Tibial nerve (tissue), 3 donors: ENCODE data around the gene CNKSR2.

Source experiments
- CTCF ChIP-seq, 5 experiments: fragments of 200-600 bp in 3 of 5; fragments of 450-650 bp in 2 of 5; sonication (generic) in 3 of 5; IDR thresholded peaks; one replicate each; pipeline ENCODE4 v1.5.1; 2016 to 2019; ENCODE audit warnings: antibody characterized with exemption in 5 of 5, mild to moderate bottlenecking in 3 of 5, moderate library complexity in 2 of 5
- POLR2A ChIP-seq, 2 donors: fragments of 450-650 bp; IDR thresholded peaks; one replicate each; pipeline ENCODE4 v1.6.1; 2017; ENCODE audit warnings: antibody characterized with exemption in 2 of 2, mild to moderate bottlenecking in 2 of 2, moderate library complexity in 2 of 2

GRCh38 chrX:21412883-21413282 is 38.7 kb downstream of the CNKSR2 start:
- no peak for TF ChIP-seq CTCF (IDR thresholded peaks at IDR 0.05)
- no peak for TF ChIP-seq POLR2A (IDR thresholded peaks at IDR 0.05)
